Epithelial cell of esophagus (primary cell): ENCODE measurements around the gene APLP1.

ENCODE experiments used
- DNase-seq: peaks from one replicate; pipeline ENCODE4 v3.0.0; 2010; ENCODE audit warnings: low read depth
- H3K4me3 ChIP-seq: 2 replicates; pipeline ENCODE4 v1.5.1; 2011; ENCODE audit warnings: mild to moderate bottlenecking, low read length, control low read depth
- TF ChIP-seq, protein P1 (sequence below): IDR thresholded peaks from 2 replicates; pipeline ENCODE4 v1.5.1; 2011; ENCODE audit warnings: low read depth, mild to moderate bottlenecking, low read length, control low read depth, inconsistent platforms; ENCODE audit not compliant: insufficient read depth; ENCODE audit errors: missing control alignments

APLP1 gene

DNA sequence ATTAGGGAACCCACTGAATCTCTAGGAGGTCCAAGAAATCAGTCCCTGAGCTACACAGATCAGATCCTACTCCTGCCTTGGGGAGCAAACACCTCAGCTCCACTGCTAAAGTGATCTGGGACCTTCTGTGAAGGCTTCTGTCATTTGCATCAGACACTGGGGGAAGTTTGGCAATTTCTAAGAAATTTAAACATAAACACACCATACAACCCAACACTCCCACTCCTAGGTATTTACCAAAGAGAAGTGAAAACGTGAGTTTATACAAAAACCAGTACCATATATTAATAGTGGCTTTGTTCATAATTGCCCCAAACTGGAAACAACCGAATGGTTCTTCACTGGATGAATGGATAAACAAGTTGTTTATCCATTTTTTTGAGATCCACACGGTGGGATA, 47.1 kb downstream of the APLP1 start:
- H3K4me3 ChIP-seq: no peak overlapping the region
- DNase-seq: no peak
- TF ChIP-seq, protein P1, sequence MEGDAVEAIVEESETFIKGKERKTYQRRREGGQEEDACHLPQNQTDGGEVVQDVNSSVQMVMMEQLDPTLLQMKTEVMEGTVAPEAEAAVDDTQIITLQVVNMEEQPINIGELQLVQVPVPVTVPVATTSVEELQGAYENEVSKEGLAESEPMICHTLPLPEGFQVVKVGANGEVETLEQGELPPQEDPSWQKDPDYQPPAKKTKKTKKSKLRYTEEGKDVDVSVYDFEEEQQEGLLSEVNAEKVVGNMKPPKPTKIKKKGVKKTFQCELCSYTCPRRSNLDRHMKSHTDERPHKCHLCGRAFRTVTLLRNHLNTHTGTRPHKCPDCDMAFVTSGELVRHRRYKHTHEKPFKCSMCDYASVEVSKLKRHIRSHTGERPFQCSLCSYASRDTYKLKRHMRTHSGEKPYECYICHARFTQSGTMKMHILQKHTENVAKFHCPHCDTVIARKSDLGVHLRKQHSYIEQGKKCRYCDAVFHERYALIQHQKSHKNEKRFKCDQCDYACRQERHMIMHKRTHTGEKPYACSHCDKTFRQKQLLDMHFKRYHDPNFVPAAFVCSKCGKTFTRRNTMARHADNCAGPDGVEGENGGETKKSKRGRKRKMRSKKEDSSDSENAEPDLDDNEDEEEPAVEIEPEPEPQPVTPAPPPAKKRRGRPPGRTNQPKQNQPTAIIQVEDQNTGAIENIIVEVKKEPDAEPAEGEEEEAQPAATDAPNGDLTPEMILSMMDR: no peak

DNA sequence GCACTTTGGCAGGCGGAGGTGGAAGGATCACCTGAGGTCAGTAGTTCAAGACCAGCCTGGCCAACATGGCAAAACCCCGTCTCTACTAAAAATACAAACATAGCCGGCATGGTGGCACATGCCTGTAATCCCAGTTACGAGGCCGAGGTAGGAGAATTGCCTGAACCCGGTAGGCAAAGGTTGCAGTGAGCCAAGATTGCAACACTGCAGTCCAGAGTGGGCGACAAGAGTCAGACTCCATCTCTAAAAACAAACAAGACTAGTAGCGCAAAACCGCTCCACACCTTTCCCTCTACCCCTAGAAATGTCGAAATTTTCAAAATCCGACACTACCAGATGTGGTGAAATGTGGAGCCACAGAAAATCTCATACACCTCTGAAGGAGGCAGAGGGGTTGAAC, 50.9 kb downstream of the APLP1 start:
- no peak for DNase-seq
- TF ChIP-seq, protein P1: no peak
- no peak overlapping the region for H3K4me3 ChIP-seq

DNA sequence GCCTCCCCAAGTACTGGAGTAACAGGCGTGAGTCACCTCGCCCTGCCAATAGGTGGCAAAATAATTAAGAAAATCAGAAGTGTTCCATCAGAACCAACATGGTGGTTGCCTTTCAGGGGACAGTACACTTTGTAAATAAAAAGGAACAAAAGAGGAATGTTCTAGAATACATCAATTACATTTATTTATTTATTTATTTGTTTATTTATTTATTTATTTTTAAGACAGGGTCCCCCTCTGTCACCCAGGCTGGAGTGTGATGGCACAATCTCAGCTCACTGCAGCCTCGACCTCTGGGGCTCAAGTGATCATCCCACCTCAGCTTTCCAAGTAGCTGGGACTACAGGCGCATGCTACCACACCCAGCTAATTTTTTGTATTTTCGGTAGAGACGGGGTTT, 52.6 kb downstream of the APLP1 start:
- H3K4me3 ChIP-seq: no peak overlapping the region
- TF ChIP-seq, protein P1: no peak
- no peak for DNase-seq

DNA sequence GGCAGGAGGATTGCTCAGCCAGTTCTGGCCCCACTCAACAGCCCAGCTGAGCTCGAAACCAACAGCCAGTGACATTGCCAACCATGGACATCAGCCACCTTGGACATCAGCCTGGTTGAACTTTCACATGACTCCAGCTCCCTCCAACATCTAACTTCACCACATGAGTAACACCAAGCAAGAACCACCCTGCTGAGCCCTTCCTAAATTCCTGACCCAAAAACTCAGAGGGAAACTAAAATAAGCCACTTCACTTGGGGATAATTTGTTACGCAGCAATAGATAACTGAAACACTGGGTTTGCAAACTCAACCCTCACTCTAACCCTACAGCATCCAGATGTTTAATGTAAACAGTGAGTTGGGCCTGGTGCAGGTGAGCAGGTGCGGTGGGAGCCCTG, 57.1 kb downstream of the APLP1 start:
- no peak overlapping the region for H3K4me3 ChIP-seq
- no peak for DNase-seq
- TF ChIP-seq, protein P1: no peak

DNA sequence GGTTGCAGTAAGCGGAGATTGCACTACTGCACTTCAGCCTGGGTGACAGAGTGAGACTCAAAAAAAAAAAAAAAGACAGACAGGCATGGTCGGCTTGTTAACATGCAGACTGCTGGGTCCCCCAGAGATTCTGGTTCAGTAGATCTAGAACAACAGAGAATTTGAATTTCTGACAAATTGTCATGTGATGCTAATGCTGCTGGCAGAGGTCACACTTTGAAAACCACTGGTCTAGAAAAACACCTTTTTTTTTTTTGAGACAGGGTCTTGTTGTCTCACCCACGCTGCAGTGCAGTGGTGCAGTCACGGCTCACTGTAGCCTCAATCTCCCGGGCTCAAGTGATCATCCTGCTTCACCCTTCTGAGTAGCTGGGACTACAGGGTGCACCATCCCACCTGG, 60.1 kb downstream of the APLP1 start:
- TF ChIP-seq, protein P1: no peak
- no peak for DNase-seq

More for the DNA sequence above, 60.1 kb downstream of the APLP1 start:
- no peak overlapping the region for H3K4me3 ChIP-seq
